TTC549 (cell line): Measurements from ENCODE around the gene RGPD4.

Source experiments
- FAIRE-seq: peaks from 2 replicates; lab custom pipeline; 2012; peaks lifted over from hg19 to GRCh38; lab: Jason Lieb, UNC

The RGPD4 gene

GRCh38 chr2:107931412-107931811, 104.7 kb downstream of the RGPD4 start:
- FAIRE-seq, result no peak

DNA sequence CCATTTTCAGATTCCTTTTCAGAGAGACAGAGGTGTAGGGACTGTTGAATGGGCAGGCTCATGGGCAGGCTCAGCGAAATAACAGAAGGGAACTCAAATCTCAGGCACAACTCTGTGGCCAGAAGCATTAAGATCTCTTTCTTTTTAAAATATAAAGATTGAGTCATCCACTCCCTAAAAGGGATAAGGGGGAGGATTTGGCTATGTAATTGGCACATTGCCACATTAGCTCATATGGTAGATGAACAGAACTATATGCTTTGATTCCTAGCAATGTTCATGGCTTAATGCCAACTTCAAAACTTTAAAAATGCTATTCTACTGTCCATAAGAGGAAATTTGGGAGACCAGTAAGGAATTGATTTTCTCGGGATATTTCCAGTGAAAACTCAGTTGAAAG, 105.8 kb downstream of the RGPD4 start:
- no peak for FAIRE-seq

DNA sequence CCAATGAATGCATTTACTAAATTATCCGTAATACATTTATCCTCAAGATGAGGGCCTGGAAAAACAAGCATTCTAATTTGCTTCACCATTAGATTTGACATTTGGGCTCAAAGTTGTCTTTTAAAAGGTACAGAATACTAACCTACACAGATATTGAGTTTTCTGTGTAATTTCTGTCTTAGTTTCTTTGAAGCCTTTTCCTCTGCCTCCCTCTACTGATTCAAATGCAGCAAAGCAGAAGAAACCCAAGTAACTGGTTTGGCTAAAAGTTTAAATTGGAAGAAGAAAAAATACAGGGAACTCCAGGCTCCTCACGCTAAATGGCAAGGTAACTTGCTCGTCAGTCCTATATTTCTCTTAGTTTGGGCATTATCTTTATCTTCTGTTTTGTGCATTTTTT, 106.3 kb downstream of the RGPD4 start:
- no peak for FAIRE-seq

DNA sequence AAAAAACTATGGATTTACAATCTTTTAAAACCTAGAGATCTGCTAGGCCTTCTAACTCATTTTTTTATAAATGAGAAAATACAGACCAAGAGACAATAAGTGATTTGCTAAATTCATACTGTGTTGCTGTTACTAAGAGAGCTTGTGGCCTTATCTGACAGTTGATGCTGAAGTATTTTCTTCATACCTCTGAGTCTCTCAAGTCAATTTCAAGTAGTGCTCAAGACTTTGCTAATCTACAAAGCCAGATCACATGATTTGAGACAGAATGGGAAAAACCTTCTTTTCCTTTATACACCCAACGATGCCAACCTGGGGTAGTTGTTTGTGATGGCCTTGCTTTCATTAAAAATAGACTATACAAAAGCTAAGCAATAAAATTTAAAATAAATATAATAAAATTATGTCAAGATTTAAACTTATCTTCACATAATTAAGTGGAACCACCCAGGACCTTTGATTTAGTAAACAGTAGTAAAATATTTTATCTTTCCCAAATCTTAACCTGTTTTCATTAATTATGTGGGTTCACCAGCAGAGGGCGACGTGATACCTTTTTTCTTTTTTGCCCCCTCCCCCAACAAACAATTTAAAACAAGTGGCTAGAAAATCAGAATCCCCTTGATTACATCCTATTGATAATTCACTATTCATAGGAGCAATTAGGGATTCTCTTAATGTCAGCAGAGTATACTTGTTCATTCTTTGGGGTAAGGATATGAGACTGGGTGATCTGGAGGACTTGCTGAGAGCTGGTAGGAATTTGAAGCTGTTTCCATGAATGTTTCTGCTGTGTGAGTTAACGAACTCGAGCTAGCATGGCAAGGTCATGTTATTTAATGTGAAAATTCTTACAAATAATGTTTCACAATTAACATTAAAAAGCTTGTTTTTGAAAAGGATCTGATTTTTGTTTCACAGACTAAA, 110.0 kb downstream of the RGPD4 start:
- FAIRE-seq, result peak; percentile 25
